BJ (cell line): ENCODE measurements around the gene TNS3. TPM values are rescaled to one million over a fixed set of nuclear protein-coding genes. Genes with fewer than 3 reads are reported as not detected.

ENCODE experiments used
- CTCF ChIA-PET: fragments of 350-600 bp; formaldehyde crosslinking; extraction: SDS; loops from one replicate; lab custom pipeline; 2021; ENCODE audit warnings: antibody characterized with exemption, inconsistent platforms; lab: Yijun Ruan, JAX
- POLR2A ChIA-PET: fragments of 300-600 bp; sonication (Branson Sonifier 250); formaldehyde crosslinking; extraction: SDS; loops from one replicate; lab custom pipeline; 2021; ENCODE audit warnings: antibody characterized with exemption; lab: Charles Lee
- DNase-seq: peaks from one replicate; pipeline ENCODE4 v3.0.0-alpha.2; 2011; ENCODE audit warnings: low read depth
- H3K27me3 ChIP-seq: 2 replicates; pipeline ENCODE4 v1.6.0; 2011; ENCODE audit warnings: low read length; ENCODE audit not compliant: control insufficient read depth, insufficient read depth
- H3K36me3 ChIP-seq: 2 replicates; pipeline ENCODE4 v1.5.1; 2011; ENCODE audit warnings: low read length; ENCODE audit not compliant: control insufficient read depth, insufficient read depth
- H3K4me3 ChIP-seq: 2 replicates; pipeline ENCODE4 v1.5.1; 2011; ENCODE audit warnings: low read depth, mild to moderate bottlenecking, control low read depth, low read length
- CTCF ChIP-seq: IDR thresholded peaks from 2 replicates; pipeline ENCODE4 v1.5.1; 2011; ENCODE audit warnings: low read depth, mild to moderate bottlenecking, control low read depth, inconsistent platforms, low read length, moderate library complexity; ENCODE audit not compliant: insufficient read depth
- polyA plus RNA-seq: library from polyadenylated mRNA; depleted of rRNA; stranded (reverse); fragments of >200 nt; gene quantifications from 2 replicates; pipeline ENCODE4 v1.2.3, GENCODE V29; 2011

The TNS3 gene
- polyA plus RNA-seq, 1 experiment: 126 TPM

- H3K27me3 ChIP-seq: no peaks in the 10 kb centered on the region
- no peak overlapping the region for H3K4me3 ChIP-seq
- no peak for TF ChIP-seq CTCF
- peaks cover 22% of the 10 kb centered on the region for H3K36me3 ChIP-seq
- POLR2A ChIA-PET: no interaction called here
- DNase-seq: no peak
- CTCF ChIA-PET: interaction anchor here (0.6 to 1.2 kb wide), 5 partner anchors 14 to 1580 kb away, joined by 3 to 4 read pairs (median 4); no protein-coding TSS in a partner anchor
These were observed 83.5 kb downstream of the TNS3 start for GRCh38 chr7:47498229-47499056.

GRCh38 chr7:47497367-47498096, 84.4 kb downstream of the TNS3 start:
- Histone ChIP-seq H3K36me3 (peaks cover 19% of the 10 kb centered on the region), H3K27me3 (no peaks in the 10 kb centered on the region), H3K4me3 (no peak overlapping the region)
- POLR2A ChIA-PET: interaction anchor here (0.6 to 0.8 kb wide), 3 partner anchors 27 to 223 kb away, joined by 3 to 6 read pairs (median 5); no protein-coding TSS in a partner anchor
- DNase-seq: no peak
- no peak for TF ChIP-seq CTCF
- CTCF ChIA-PET: interaction anchor here (0.6 to 1.2 kb wide), 4 partner anchors 37 to 1579 kb away, joined by 3 to 4 read pairs (median 4); no protein-coding TSS in a partner anchor

- TF ChIP-seq CTCF: no peak
- Histone ChIP-seq H3K27me3 (no peaks in the 10 kb centered on the region), H3K36me3 (peaks cover 21% of the 10 kb centered on the region), H3K4me3 (no peak overlapping the region)
- no peak for DNase-seq
- CTCF ChIA-PET: no interaction called here
- POLR2A ChIA-PET: interaction anchor here (0.8 kb wide), 1 partner anchor 28 kb away, joined by 6 read pairs; no protein-coding TSS in a partner anchor
These were observed 85.2 kb downstream of the TNS3 start for GRCh38 chr7:47496666-47497065.

GRCh38 chr7:47496056-47496665, 85.8 kb downstream of the TNS3 start:
- no peak for DNase-seq
- H3K27me3 ChIP-seq: no peaks in the 10 kb centered on the region
- no peak overlapping the region for H3K4me3 ChIP-seq
- ChIA-PET POLR2A (no interaction called here), CTCF (no interaction called here)
- no peak for TF ChIP-seq CTCF
- H3K36me3 ChIP-seq: peaks cover 25% of the 10 kb centered on the region
